DMS79 treated with DMSO at 0.1 percent for 48 hours (cell line): Measurements from ENCODE around the gene DPF3.

Experiments
- DNase-seq: peaks from one replicate; lab custom pipeline; 2025; lab: John Stamatoyannopoulos, UW

Gene DPF3

DNA sequence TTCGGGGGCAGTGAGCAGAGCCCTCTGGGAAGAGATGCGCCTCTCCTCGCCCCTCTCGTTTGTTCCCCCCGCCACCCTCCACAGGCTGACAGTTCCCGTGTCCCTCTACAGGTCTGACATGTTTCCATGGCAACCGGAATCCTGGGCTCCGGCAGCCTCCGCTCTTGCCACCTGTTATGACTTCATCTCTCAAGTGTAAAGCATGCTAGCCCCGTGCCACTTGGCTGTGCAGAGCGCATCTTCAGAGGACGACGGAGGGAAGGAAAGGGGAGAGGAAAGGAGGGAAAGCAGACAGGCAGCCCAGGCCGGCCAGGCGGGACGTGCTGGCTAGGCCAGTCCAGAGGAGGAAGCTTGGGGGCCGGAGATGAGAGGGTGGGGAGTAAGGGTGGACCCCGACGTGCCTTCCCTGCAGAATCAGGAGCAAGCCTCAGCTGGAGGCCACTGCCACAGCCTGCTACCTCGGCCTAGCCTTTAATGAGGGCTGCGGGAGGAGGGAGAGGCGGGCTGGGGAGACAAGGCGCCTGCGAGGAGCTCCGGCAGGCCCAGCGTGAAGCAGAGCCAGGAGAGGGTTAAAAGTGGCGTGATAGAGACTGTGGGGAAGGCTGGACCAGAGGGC is 214.3 kb downstream of the DPF3 start:
- DNase-seq: peak; percentile 98

DNA sequence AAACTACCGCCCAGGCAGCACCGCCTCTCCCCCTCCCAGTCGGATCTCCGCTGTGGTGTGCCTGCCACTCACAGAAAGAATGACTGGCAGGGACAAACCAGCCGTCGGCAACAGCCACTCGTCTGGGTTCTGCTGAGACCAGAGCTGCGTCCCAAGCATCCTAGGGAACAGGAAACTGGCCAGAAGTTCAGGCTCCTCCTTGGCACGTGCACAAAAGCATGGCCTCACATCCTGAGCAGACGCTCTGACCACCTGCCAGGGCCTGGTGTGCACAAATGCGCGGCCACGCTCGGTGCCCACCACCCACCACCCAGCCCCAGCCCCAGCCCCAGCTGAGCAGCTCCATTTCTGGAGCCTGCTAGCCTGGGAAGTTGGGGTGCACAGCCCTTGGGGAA is 214.8 kb downstream of the DPF3 start:
- DNase-seq: peak; percentile 88

DNA sequence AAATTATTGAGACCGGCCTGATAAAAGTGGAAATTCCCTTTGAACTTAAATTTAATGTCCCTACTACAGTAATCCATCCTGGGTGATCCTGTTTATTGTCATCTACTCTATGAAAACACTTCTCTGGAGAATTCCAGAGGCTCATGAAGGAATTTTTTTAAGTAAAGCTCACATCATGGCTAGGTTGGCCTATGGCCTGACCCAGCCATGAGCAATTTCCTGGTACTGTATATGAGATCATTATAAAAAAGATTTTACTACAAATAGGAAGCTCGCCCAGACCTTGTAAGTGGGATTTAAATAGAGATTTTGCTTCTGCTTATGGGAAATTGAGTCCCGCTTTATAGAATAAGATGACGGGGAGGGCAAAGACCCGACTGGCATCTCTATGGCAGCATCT is 215.5 kb downstream of the DPF3 start:
- DNase-seq: no peak

DNA sequence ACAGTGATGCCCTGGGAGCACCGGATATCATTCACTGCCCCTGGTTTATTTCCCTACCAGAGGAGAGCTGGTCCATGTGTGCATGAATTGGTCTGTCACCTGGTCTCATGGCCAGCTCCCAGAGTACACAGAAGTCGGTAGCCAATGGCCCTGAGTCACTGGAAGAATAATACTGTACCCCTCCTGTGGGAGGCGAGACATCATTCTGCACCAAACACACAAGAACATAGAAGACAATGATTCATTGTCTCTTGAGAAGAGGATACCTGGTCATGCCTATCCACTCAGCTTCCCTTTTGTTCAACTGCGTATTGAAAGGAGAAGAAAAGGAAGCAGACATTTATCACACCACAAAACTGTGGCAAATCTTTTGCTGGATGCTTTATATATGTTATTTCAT is 216.2 kb downstream of the DPF3 start:
- no peak for DNase-seq

DNA sequence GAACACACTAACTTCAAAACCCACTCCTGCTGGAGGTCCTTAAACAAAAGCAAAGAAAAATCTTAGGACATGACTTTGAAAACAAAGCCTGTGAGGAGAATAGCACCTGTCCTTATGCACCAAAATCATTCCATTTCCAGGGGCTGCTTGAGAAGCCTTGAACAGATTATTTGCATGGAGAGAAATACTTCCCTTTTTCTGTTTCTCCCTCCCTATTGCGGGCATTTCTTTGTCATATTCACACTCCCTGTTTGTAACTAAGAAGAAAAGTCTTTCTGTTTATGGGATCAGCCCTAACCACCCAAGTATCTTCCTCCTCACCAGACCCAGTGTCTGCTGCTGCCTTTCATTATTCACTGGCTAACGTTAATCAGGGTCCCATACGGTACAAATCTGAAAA is 218.8 kb downstream of the DPF3 start:
- no peak for DNase-seq

DNA sequence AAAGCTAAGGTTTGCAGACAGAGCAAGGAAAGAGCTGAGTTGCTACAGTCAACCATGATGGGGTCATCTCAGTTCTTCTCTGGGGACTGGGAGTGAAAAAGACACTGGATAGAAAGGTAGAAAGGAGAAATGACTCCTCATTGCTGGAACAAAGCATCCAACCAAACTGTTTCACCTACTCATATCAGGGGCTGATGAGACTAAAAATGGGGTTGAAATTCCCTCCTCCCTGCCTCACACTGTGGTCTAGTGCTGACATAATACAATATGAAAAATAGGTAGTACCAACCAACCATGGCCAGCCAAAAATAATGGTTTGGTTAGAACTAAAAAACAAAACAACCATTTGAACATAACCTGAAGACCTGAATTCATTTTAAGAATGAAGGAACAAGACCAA is 220.7 kb downstream of the DPF3 start:
- no peak for DNase-seq

DNA sequence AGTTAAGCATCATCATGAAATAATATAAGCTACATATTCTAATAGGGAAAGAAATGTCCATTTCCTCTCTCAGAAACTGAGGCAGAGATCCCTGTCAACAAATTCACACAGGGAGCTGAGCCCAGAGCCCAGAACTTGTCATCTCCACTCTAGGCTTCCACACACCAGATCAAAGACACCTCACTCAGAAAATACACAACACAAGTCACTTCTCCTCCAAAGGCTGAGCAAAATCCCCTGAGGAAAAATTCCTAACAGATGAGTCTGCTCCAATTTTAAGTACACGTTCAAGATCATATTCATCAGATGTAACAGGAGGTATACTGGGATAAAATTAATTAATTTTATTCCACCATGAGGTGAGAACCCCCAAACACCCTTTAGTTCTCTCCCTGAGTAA is 227.3 kb downstream of the DPF3 start:
- no peak for DNase-seq

DNA sequence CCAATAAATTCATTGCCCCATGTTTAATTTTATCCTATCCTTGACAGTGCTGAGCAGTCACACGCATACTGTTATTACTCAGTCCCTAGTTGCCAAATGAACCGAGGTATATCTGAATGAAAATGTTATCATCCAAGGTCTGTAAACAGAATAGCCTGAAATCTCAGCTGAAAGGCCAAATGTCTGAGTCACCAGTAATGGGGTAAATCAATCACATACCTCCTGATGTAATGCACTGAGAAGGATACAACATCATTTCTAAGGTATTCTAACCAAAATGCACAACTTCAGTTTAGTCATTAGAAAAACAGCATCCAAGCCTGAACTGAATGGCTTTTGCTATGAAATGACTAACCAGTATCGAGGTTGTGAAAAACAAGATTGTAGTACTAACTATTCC is 228.6 kb downstream of the DPF3 start:
- no peak for DNase-seq

DNA sequence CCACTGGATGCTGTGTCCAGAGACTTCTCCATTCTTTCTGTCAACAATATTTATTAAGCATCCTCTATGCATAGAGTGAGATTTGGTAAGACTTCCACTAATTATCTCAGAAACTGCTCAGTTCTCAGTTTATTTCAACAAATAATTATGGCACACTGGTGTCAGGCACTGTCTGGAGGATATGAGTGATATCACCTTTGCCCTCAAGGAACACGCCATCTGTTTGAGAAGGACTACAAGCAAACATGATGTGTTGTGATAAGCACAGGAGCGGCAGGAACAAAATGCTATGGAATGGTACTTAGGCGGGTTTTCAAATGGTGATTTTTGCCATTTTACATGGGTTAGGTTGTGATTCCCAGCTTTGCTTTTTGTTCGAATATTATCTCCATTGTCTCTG is 229.2 kb downstream of the DPF3 start:
- DNase-seq: no peak

DNA sequence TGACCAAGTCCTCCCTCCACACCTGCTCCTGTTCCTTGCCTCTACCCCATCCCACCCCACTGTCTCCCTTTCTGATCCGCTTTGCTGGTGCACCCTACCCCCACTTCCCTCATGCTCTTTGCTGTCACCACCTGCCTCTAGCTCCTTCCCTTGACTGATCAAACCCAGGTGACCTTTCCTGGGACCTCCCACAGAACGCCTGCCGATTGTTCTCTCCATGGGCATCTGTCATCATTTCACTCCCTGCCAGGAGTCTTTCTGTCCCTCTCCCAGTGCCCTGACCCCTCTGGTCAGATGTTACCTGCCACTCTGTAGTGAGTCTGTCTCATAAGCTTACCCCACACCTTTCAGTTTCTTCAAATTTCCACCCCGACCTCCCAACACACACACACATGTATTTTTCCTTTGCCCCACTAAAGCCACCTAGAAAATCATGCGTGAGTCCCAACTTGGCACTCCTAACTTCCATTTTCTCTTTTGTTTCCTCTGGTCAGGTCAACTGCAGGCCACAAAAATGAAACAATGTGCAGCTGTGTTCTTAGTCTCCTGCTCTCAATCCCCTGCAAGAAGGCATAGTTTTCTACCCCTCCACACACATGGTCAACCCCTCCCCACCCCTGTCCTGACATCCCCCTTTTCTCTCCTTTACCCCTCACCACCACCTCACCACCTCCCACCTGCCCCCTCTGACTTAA is 229.8 kb downstream of the DPF3 start:
- no peak for DNase-seq

DNA sequence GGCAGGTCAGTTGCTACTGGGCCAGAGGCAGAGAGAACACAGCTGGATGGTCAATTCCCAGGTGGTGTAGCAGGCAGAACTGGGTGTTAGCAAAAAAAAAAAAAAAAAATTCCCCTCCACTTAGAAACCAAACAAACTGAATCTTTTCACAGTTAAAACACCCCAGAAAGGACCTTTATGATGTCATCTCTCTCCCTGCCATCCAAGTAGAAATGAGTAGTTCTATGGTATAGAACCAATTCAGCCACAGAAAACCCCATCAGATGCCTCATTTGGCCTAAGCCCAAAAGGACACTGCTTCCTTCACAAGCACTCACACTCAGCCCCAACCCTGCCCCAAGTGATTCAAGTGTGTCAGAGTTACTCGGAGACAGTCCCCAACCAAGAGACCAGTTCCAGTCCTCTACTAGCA is 230.8 kb downstream of the DPF3 start:
- no peak for DNase-seq

DNA sequence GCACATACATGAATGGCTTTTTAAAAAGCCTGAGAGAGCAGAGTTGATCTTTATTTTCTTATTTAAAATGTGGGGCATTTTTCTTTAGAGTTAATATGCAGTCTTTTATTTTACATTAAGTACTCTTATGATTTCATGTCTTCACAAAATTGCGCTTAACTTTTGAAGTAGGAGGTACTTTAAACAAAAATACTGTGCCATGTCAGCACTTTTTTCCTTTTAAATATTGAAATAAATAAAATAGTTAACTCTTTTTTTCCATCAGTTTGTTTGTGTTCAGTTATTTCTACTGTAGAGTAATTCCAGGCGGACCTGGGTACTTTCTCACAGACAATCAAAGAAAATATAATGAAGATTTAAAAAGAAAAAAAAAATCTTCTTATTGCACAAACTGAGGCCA is 231.7 kb downstream of the DPF3 start:
- no peak for DNase-seq

DNA sequence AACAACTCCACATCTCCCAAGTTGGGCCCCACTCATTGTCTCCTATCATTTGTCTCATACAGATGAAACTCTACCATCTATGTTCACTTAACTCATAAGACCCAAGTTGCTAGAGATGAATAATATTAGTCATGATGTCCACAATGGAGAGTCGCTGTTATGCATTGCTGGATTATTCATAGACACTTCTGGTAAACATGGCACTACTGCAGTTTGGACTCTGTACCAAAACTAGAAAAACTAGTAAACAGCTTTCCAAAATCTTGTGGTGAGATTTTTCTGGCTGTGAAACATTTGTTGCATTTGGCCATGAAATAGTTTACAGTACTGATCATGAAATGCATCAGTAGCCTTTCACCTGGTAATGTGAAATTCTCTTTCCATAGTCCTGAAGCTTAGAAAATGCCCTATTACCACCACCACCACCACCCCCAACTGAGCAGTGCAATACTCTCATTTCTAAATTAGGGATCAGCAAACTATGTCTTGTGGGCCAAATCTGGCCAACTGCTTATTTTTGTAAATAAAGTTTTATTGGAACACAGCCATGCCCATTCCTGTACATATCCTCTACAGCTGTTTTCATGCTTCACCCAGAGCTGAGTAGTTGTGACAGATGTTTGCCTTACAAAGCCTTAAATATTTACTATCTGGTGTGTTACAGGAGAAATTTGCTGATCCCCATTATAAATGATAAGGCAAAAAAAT is 236.5 kb downstream of the DPF3 start:
- no peak for DNase-seq

DNA sequence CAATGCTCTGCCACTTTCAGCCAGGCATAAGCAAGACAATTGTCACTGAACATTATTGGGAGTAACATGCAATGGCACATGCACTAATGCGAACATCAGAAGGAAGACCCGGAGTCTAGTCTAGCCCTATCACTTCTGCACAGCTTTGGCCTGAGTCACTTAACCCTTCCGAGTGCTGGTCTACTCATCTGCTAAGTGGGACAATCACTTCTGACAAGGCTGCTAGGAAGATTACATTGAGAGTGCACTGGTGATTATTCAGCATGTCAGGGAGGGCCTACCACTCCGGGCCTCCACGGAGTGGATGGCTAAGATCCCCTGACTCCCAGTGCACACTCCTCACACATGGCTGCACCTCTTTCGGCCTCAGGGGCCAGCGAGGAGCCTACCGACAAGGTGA is 240.9 kb downstream of the DPF3 start:
- no peak for DNase-seq

DNA sequence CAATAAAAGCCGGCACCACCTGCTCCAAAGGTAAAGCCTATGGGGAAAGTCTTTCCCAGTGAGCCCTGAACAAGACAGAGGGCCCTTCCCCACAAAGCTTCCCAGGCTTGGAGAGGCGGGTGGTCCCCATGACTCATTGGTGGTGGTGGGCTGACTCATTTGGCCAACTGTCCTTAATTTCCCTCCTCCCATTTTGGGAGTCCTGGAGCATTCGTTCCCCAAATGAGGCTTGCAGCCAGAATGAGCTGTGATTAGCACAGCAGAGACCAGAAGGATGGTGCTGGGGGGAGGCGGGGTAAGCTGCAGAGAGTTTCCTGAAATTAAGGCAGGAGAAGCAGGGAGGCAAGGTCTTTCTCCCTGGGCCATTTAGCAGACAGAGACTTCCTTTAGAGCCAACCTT is 241.7 kb downstream of the DPF3 start:
- no peak for DNase-seq

DNA sequence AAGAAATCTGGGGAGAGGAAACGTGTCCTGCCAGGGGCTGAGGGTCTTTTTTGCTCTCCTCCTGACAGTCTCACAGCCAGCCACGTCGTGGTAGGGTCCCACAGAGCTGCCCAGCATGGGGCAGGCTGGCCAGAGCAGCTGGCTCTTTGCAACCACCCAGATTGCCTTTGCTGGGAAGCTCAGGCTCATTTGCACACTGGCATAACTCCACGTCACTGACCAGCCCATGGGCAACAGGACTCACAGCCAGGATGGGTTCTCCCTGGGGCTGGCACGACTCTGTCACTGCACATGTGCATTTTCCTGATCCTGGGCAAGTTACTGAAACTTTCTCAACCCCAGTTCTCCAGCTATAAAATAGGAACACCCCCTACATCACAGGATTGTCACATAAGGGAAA is 242.2 kb downstream of the DPF3 start:
- DNase-seq: no peak

DNA sequence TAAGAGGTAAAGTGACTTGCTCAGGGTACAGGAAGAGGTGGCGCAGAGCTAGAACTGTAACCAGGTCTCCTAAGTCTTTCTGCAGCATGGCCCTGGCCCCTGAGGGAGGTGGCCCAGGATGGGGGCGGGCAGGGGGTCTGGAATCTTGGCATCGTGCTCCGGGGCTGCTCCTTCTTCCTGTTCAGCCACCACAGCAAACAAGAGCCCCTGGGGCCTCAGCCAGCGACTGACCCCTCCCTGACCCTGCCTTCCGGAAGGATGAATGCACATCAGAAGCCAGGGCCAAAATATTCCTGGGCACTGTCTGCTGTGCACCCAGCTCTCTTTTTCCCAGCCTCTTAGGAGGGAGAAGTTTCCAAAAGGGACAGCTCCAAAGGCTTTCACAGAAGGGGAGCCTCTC is 242.8 kb downstream of the DPF3 start:
- DNase-seq: no peak

DNA sequence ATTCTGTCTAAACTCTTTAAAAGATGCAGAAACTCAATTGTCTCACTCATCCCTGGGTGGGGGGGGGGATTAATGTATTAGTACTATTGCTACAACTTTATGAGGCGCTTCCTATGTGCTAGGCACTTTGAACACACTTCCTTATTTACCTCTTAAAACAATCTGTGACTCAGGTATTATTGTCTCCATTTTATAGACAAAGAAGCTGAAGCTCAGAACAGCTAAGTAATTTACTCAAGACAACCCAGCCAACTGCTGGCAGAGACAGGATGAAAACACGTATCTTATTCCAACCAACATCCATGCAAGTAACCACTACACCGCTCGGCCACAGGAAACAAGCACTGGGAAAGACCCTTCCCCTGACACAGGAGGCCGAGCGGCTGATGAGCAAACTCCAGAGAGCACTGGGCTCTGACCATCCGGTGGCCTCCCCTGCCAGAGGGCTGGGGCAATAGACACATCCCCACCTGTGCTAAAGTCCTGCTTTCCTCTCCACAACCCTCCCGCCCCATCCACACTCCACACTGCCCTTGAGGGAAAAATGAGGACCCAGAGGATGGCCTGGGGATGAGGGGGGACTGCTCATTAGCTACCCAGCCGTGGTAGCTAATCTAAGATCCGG is 244.2 kb downstream of the DPF3 start:
- DNase-seq: no peak

DNA sequence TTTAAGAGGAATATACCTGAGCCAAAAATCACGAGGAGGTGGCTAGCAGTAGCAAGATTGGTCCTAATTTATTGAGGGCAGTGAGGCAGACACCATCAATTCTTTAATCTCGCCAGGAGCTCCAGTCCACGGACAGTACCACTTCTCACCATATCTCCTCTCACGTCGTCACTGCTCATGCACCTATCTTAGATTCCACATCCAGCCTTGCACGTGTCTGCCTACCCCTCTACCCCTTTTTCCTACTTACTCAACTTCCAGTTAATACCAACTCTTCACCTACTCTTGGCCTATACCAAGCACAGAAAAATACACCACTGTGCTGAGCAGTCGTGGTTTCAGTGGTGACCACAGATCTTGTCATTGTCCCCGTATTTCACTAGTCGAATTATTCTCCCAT is 246.1 kb downstream of the DPF3 start:
- no peak for DNase-seq

DNA sequence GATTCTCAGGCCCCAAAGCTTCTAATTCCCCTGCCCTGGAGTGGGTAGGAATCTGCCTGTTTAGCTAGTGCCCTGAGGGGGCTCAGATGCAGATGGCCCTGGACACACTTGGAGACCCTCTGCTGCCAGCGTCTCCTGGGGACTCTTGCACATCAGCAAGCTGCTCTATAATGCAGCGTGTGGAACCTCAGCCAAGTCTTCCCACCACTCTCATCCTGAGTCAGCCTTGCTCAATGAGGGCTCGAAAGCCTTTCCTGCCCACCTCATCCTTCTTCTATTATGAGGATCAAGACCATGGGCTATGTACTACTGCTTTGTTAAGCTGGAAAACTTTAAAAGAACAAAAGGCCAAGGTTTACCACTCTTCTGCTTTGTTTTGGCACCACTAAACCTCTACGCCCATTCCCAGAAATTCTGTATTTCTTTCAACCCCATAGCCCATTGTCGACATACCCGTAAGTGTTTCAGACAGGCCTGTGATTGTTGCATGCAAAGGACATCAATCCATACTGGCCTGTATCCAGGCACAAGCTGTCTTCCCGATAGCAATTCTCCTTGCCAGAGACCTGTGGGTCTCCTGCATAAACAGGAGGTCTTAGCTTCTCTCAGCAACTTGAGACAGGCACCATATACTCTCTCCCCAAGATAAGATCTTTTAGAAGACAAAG is 246.9 kb downstream of the DPF3 start:
- DNase-seq: no peak

DNA sequence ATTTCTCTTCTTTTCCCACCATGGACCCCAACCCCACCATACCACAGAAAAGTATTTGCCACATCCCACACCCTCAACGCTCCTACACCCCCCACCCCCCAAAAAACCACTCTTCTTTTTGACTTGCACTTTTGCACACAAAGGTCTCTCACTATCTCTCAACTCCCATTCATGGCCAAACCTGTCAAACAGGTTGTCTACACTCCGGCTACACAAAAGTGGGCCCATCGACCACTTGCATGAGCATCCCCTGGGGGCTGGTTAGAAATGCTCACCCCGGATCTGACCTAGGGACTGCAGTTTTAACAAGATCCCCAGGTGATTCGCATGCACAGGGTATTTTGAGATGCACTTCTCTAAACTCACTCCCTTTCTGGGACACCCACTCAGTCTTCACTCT is 248.2 kb downstream of the DPF3 start:
- no peak for DNase-seq

DNA sequence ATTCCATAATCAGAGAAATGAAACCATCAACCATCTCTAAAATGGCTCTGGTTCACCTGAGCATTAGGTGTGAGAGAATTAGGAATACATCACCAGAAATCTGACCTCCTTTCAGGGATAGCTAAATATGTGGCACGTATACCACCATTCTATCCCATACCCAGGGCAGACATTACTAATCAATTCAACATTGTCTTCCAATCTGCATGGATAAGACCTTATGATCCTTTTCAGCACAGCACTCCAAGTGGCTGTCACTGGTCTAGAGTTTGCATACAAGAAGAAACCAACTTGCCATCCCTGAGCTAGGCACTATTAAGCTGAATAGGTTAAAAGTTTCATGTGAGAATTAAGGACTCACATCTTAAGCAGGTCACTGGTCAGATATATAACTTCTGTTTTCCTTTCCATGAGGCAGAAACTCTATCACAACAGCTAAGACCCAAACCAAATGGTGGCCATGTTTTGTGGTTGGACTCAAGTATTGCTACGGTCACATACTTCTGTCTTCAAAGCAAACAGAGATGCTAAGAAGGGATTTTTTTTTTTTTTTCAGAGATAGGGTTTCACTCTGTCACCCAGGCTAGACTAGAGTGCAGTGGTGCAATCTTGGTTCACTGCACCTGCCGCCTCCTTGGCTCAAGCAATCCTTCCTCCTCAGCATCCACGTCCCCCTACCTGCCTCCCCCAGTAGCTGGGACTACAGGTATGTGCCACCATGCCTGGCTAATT is 249.0 kb downstream of the DPF3 start:
- no peak for DNase-seq
